TTC549 (cell line): Measurements from ENCODE around the gene DCTN3.

Experiments used
- FAIRE-seq: peaks from 2 replicates; lab custom pipeline; 2012; peaks lifted over from hg19 to GRCh38; lab: Jason Lieb, UNC

The DCTN3 gene

GRCh38 chr9:34573599-34574325, 46.5 kb downstream of the DCTN3 start:
- no peak for FAIRE-seq

- no peak for FAIRE-seq
Observed at GRCh38 chr9:34572628-34573027, 47.7 kb downstream of the DCTN3 start.

GRCh38 chr9:34572092-34572491, 48.2 kb downstream of the DCTN3 start:
- no peak for FAIRE-seq

- no peak for FAIRE-seq
Observed at GRCh38 chr9:34571481-34571810, 48.8 kb downstream of the DCTN3 start.

GRCh38 chr9:34570809-34571480, 49.4 kb downstream of the DCTN3 start:
- no peak for FAIRE-seq

- FAIRE-seq: no peak
Observed at GRCh38 chr9:34570376-34570775, 49.9 kb downstream of the DCTN3 start.

- no peak for FAIRE-seq
Observed at GRCh38 chr9:34568774-34569173, 51.5 kb downstream of the DCTN3 start.

- FAIRE-seq: no peak
Observed at GRCh38 chr9:34568133-34568532, 52.2 kb downstream of the DCTN3 start.

GRCh38 chr9:34566972-34567371, 53.3 kb downstream of the DCTN3 start:
- FAIRE-seq: no peak

GRCh38 chr9:34566322-34566721, 54.0 kb downstream of the DCTN3 start:
- FAIRE-seq: no peak

- no peak for FAIRE-seq
Observed at GRCh38 chr9:34565856-34566255, 54.4 kb downstream of the DCTN3 start.

GRCh38 chr9:34564617-34565016, 55.7 kb downstream of the DCTN3 start:
- FAIRE-seq: no peak
